Measurements from ENCODE around the gene CPEB4. TPM values are rescaled to one million over a fixed set of nuclear protein-coding genes. Genes with fewer than 3 reads are reported as not detected.

The CPEB4 gene
- total RNA-seq, 2 donors from 2014 or later = 36.5 to 45.3 TPM

DNA sequence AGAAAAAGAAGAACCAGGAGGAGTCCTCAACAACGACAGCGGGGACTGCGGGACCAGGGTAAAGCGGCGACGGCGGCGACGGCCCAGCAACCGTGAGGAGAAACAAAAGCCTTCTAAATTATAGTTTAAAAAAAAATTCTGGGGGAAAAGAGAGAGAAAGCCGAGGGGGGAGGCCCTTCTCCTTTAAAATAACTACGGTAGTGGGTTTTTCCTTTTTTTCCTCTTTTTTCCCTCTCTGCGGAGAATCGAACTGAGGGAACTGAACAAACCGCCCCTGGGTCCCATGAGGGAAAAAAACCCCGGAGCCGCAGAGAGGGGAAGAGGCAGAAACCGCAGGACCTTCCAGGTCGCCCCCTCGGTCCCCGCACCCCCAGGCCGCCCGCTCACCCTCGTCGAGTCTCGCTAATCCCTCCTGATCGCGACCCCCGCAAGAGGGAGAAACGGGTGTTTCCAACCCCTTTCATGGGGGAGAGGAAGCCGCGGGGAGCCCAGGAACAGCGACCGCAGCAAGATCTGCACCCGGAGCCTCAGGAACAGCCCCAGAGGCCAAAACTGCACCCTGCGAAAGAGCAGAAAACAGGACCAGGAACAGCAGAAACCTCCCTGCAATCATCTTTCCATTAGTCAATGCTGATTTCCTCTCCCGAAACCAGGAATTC lies 453 bp downstream of the CPEB4 start:
- intact Hi-C loops (cut with DNase I) = loop anchor here (2.0 to 10.0 kb wide), 5 partner anchors 32 to 271 kb away; partner anchors contain the start of gene BOD1
- no peaks in the 10 kb centered on the region for H3K36me3 ChIP-seq
- TF ChIP-seq POLR2A (IDR thresholded peaks at IDR 0.05) = no peak
- TF ChIP-seq, protein P1, sequence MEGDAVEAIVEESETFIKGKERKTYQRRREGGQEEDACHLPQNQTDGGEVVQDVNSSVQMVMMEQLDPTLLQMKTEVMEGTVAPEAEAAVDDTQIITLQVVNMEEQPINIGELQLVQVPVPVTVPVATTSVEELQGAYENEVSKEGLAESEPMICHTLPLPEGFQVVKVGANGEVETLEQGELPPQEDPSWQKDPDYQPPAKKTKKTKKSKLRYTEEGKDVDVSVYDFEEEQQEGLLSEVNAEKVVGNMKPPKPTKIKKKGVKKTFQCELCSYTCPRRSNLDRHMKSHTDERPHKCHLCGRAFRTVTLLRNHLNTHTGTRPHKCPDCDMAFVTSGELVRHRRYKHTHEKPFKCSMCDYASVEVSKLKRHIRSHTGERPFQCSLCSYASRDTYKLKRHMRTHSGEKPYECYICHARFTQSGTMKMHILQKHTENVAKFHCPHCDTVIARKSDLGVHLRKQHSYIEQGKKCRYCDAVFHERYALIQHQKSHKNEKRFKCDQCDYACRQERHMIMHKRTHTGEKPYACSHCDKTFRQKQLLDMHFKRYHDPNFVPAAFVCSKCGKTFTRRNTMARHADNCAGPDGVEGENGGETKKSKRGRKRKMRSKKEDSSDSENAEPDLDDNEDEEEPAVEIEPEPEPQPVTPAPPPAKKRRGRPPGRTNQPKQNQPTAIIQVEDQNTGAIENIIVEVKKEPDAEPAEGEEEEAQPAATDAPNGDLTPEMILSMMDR (IDR thresholded peaks at IDR 0.05) = no peak
- no peak for TF ChIP-seq POLR2AphosphoS5 (IDR thresholded peaks at IDR 0.05)
- DNase-seq (ENCODE audit: low spot score) = no peak
- under 1% methylated on average over 37 of the region's 37 CpGs for WGBS
- H3K4me3 ChIP-seq = peak overlapping the region; percentile 70 to 71
- H3K27ac ChIP-seq = peak overlapping the region; percentile 78 to 90
- no peaks in the 10 kb centered on the region for H3K27me3 ChIP-seq (replicated peaks; ENCODE audit: insufficient read depth)
- peaks cover 5% of the 10 kb centered on the region for H3K4me1 ChIP-seq (replicated peaks)
- no peaks in the 10 kb centered on the region for H3K9me3 ChIP-seq

DNA sequence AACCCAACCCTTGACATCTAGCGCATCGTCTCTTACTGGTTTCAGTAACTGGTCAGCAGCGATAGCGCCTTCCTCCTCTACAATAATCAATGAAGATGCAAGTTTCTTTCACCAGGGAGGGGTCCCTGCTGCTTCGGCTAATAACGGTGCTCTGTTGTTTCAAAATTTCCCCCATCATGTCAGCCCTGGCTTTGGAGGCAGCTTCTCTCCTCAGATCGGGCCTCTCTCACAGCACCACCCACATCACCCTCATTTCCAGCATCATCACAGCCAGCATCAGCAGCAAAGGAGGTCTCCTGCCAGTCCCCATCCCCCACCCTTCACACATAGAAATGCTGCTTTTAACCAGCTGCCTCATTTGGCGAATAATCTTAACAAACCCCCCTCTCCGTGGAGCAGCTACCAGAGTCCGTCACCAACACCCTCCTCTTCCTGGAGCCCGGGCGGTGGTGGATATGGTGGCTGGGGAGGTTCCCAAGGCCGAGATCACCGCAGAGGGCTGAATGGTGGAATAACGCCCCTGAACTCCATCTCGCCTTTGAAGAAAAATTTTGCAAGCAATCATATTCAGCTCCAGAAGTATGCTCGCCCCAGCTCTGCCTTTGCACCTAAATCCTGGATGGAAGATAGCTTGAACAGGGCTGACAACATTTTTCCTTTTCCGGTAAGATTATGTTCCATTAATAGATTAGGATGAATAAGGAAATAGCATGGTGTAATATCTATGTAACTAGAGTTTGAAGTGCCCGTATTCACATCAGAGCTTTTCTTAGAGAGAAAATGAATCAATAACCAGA lies 2.2 kb downstream of the CPEB4 start:
- Histone ChIP-seq H3K4me1 (replicated peaks) (peaks cover 5% of the 10 kb centered on the region), H3K4me3 (peak overlapping the region; percentile 18 to 70), H3K36me3 (no peaks in the 10 kb centered on the region), H3K9me3 (no peaks in the 10 kb centered on the region), H3K27me3 (replicated peaks; ENCODE audit: insufficient read depth) (no peaks in the 10 kb centered on the region), H3K27ac (peak overlapping the region; percentile 78 to 90)
- TF ChIP-seq, protein P1 (IDR thresholded peaks at IDR 0.05) = no peak
- peak; percentile 32 for TF ChIP-seq POLR2AphosphoS5 (IDR thresholded peaks at IDR 0.05)
- WGBS = 39% methylated on average over 19 of the region's 19 CpGs
- intact Hi-C loops (cut with DNase I) = no loop called here
- DNase-seq (ENCODE audit: low spot score) = no peak

DNA sequence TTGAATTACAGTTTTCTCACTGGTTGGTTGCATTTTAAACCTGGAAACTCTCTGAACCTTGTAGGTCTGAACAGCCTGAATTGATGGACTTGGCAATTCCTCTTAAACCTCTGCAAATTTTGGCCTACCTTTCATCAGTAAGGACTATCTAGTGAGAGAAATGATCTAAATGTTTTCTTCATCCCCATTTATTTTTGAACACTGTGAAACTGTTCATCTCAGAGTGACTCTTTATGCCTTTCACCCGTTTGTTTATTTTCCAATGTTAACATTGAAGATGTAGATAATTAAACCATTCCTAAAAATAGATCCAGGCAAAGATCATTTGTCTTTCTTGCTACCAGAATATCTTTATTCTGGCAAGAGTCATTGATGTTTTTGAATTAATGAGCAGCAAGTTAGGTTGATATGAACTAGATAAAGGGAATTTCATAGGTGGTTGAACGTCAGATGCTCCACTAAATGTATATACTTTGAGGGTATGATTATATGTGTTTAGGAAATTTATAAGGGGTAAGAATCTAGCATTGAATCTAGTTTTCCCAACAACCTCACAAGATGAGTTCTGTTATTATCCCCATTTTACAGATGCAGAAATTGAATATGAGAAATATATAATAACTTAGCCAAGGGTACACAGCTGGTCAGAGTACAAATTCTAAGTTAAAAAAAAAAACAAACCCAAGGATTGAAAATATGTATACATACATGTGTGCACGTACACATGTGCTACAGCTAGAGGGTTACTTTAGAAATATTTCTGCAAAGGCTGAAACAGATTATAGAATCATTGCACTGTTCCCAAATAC lies 3.4 kb downstream of the CPEB4 start:
- H3K9me3 ChIP-seq = no peaks in the 10 kb centered on the region
- peak overlapping the region; percentile 18 to 70 for H3K4me3 ChIP-seq
- intact Hi-C loops (cut with DNase I) = no loop called here
- H3K27me3 ChIP-seq (replicated peaks; ENCODE audit: insufficient read depth) = no peaks in the 10 kb centered on the region
- H3K36me3 ChIP-seq = no peaks in the 10 kb centered on the region
- H3K27ac ChIP-seq = peak overlapping the region; percentile 13 to 90
- no peak for DNase-seq (ENCODE audit: low spot score)
- peaks cover 5% of the 10 kb centered on the region for H3K4me1 ChIP-seq (replicated peaks)
- TF ChIP-seq POLR2AphosphoS5 (IDR thresholded peaks at IDR 0.05) (no peak), POLR2A (IDR thresholded peaks at IDR 0.05) (no peak)
- TF ChIP-seq, protein P1 (IDR thresholded peaks at IDR 0.05) = no peak
- WGBS = 50% methylated on average over 3 of the region's 3 CpGs

DNA sequence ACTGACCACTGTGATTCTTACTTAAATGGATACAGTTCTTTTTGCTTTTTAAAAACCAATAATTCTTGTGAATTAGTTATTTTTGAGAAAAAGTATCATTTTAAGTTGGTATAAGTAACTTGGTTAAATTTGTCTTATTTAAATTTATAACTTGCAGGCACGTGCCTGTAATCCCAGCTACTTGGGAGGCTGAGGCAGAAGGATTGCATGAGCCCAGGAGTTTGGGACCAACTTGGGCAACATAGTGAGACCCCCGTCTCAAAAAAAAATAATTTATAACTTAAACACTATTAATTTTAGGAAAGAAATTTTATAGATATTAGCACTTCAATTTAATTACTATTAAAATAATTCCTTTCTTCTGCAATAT lies 5.0 kb downstream of the CPEB4 start:
- intact Hi-C loops (cut with DNase I) = no loop called here
- DNase-seq (ENCODE audit: low spot score) = no peak
- no peaks in the 10 kb centered on the region for H3K27me3 ChIP-seq (replicated peaks; ENCODE audit: insufficient read depth)
- peak overlapping the region in 1 of 2 donors; percentile 19 for H3K27ac ChIP-seq
- H3K9me3 ChIP-seq = no peaks in the 10 kb centered on the region
- no peak for TF ChIP-seq POLR2AphosphoS5 (IDR thresholded peaks at IDR 0.05)
- TF ChIP-seq POLR2A (IDR thresholded peaks at IDR 0.05) = no peak
- TF ChIP-seq, protein P1 (IDR thresholded peaks at IDR 0.05) = no peak
- 92% methylated on average over 2 of the region's 2 CpGs for WGBS
- peak overlapping the region; percentile 18 to 70 for H3K4me3 ChIP-seq
- H3K4me1 ChIP-seq (replicated peaks) = peaks cover 5% of the 10 kb centered on the region
- no peaks in the 10 kb centered on the region for H3K36me3 ChIP-seq

Measured in prostate gland (tissue), 2 donors.